Ishikawa (cell line): ENCODE measurements around the gene ZBED6.

ENCODE experiments used
- CEBPB ChIP-seq: IDR thresholded peaks from 2 replicates; pipeline ENCODE4 v1.6.1; 2012
- CREB1 ChIP-seq: IDR thresholded peaks from 2 replicates; pipeline ENCODE4 v1.6.1; 2012; ENCODE audit warnings: low read depth
- EGR1 ChIP-seq: IDR thresholded peaks from 2 replicates; pipeline ENCODE4 v1.6.1; 2012
- EP300 ChIP-seq: IDR thresholded peaks from 2 replicates; pipeline ENCODE4 v1.6.1; 2012; ENCODE audit warnings: borderline replicate concordance
- FOXM1 ChIP-seq: IDR thresholded peaks from 2 replicates; pipeline ENCODE4 v1.6.1; 2012; ENCODE audit warnings: low read depth, borderline replicate concordance
- NFIC ChIP-seq: IDR thresholded peaks from 2 replicates; pipeline ENCODE4 v1.6.1; 2012
- RAD21 ChIP-seq: IDR thresholded peaks from 2 replicates; pipeline ENCODE4 v1.6.1; 2012; ENCODE audit warnings: low read depth
- TAF1 ChIP-seq: IDR thresholded peaks from 2 replicates; pipeline ENCODE4 v1.6.1; 2012; ENCODE audit warnings: low read depth, mild to moderate bottlenecking
- TCF12 ChIP-seq: IDR thresholded peaks from 2 replicates; pipeline ENCODE4 v1.6.1; 2012; ENCODE audit warnings: low read depth
- TEAD4 ChIP-seq: IDR thresholded peaks from 2 replicates; pipeline ENCODE4 v1.6.1; 2012
- YY1 ChIP-seq: IDR thresholded peaks from 2 replicates; pipeline ENCODE4 v1.6.1; 2012; ENCODE audit warnings: low read depth
- ZBTB7A ChIP-seq: IDR thresholded peaks from 2 replicates; pipeline ENCODE4 v1.6.1; 2012; ENCODE audit warnings: low read depth
- TF ChIP-seq, protein P1 (sequence below): IDR thresholded peaks from 2 replicates; pipeline ENCODE4 v1.6.1; 2012
- TF ChIP-seq, protein P2 (sequence below): IDR thresholded peaks from 2 replicates; pipeline ENCODE4 v1.6.1; 2012
- TF ChIP-seq, protein P3 (sequence below): IDR thresholded peaks from 2 replicates; pipeline ENCODE4 v1.6.1; 2012; ENCODE audit warnings: low read depth, mild to moderate bottlenecking

The ZBED6 gene

DNA sequence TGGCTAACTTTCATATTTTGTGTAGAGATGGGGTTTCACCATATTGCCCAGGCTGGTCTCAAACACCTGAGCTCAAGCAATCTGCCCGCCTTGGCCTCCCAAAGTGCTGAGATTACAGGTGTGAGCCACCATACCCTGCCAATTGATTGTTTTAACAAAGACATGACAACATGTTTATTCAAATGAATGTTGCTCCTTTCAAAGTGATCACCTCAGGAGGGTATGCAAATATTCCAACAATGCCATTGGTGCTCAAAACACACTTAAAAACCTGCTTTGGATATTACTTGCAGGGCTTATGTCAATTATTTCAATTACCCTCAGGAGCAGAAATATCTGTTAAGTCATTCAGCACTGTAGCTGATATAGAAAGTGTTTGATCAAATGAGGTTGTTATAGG lies 22.6 kb upstream of the ZBED6 start:
- TF ChIP-seq, protein P1, sequence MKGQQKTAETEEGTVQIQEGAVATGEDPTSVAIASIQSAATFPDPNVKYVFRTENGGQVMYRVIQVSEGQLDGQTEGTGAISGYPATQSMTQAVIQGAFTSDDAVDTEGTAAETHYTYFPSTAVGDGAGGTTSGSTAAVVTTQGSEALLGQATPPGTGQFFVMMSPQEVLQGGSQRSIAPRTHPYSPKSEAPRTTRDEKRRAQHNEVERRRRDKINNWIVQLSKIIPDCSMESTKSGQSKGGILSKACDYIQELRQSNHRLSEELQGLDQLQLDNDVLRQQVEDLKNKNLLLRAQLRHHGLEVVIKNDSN = no peak
- TF ChIP-seq TCF12 (no peak), ZBTB7A (no peak), CREB1 (no peak), EGR1 (no peak), RAD21 (no peak), CEBPB (no peak), YY1 (no peak), FOXM1 (no peak), TEAD4 (no peak), TAF1 (no peak), EP300 (no peak), NFIC (no peak)
- TF ChIP-seq, protein P2, sequence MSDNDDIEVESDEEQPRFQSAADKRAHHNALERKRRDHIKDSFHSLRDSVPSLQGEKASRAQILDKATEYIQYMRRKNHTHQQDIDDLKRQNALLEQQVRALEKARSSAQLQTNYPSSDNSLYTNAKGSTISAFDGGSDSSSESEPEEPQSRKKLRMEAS = no peak

DNA sequence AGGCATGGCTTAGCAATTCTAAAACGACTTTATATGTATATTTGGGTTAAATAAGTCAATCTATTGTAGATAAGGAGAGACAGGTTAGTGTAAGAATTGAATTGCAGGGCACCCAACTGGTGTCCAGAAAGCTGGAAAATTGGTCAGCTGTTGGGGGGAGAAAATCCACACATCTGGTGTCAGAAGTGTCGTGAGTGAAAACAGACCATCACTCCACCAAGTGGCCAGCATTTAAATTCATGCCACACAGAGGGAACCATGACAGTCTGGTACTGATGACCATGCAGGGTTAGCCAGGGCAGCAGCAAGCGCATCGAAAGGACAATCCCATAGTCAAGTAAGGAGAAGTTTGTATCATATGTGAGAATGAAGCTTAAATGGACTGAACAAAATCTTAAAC lies 18.8 kb upstream of the ZBED6 start:
- TF ChIP-seq, protein P3, sequence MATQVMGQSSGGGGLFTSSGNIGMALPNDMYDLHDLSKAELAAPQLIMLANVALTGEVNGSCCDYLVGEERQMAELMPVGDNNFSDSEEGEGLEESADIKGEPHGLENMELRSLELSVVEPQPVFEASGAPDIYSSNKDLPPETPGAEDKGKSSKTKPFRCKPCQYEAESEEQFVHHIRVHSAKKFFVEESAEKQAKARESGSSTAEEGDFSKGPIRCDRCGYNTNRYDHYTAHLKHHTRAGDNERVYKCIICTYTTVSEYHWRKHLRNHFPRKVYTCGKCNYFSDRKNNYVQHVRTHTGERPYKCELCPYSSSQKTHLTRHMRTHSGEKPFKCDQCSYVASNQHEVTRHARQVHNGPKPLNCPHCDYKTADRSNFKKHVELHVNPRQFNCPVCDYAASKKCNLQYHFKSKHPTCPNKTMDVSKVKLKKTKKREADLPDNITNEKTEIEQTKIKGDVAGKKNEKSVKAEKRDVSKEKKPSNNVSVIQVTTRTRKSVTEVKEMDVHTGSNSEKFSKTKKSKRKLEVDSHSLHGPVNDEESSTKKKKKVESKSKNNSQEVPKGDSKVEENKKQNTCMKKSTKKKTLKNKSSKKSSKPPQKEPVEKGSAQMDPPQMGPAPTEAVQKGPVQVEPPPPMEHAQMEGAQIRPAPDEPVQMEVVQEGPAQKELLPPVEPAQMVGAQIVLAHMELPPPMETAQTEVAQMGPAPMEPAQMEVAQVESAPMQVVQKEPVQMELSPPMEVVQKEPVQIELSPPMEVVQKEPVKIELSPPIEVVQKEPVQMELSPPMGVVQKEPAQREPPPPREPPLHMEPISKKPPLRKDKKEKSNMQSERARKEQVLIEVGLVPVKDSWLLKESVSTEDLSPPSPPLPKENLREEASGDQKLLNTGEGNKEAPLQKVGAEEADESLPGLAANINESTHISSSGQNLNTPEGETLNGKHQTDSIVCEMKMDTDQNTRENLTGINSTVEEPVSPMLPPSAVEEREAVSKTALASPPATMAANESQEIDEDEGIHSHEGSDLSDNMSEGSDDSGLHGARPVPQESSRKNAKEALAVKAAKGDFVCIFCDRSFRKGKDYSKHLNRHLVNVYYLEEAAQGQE = no peak
- TF ChIP-seq, protein P2 = no peak
- no peak for TF ChIP-seq CEBPB
- peak; percentile 29; the same call in 1 of the 2 replicates for TF ChIP-seq RAD21
- TF ChIP-seq, protein P1 = no peak
- no peak for TF ChIP-seq YY1

DNA sequence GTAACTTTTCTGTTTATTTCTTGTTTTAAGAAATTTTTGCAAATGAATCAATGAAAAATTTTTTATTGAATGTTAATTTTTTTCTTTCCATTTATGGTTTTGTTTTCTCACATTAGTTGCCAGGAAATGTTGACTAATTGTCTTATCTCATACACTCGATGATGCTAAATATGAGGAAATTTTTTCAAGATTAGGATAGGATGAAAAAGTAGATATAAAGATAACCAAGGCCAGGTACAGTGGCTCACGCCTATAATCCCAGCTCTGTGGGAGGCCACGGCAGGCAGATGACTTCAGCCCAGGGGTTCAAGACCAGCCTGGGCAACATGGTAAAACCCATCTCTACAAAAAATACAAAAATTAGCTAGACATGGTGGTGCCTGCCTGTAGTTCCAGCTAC lies 17.8 kb upstream of the ZBED6 start:
- TF ChIP-seq TCF12 = no peak

DNA sequence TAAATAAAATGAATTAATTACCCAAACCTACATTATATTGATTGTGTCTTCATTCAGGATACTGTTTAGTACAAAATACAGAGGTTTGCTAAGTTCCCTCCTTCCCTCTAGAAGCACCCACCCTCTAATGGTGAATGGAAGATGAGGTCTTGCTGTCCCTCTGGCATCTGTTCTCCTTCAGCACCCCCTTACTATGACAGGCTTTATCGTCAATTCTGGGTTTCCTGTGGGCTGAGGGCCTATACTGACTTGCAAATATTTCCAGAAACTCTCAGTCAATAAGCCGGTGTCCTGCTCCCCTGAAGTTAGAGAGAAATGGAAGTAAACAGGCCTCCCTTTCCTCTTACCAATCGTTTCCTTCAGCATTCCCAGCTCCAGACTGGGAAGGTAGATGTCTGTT lies 17.3 kb upstream of the ZBED6 start:
- TF ChIP-seq, protein P3 = no peak
- TF ChIP-seq EGR1 = no peak
- no peak for TF ChIP-seq NFIC
- no peak for TF ChIP-seq TEAD4
- no peak for TF ChIP-seq RAD21
- no peak for TF ChIP-seq CREB1
- no peak for TF ChIP-seq TCF12
- TF ChIP-seq, protein P1 = no peak
- TF ChIP-seq CEBPB = no peak
- no peak for TF ChIP-seq YY1
- TF ChIP-seq TAF1 = no peak
- TF ChIP-seq EP300 = no peak
- TF ChIP-seq, protein P2 = no peak
- TF ChIP-seq ZBTB7A = no peak
- no peak for TF ChIP-seq FOXM1

DNA sequence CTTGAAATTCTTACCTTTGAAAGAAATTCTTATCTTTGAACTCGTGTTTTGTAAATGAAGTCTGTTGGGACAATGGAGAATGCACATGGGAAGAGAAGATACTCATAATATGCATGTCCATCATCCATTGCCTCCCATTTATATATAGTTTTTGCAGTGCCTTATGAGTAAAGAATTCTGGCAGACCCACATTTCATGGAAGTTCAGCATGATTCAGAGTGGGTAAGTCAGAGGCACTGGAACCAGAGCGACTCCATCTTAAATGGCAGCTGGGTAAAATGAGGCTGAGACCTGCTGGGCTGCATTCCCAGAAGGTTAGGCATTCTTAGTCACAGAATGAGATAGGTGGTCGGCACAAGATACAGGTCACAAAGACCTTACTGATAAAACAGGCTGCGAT lies 16.6 kb upstream of the ZBED6 start:
- no peak for TF ChIP-seq TAF1
- TF ChIP-seq, protein P3 = no peak
- TF ChIP-seq, protein P2 = no peak
- TF ChIP-seq CREB1 = no peak
- TF ChIP-seq YY1 = no peak
- TF ChIP-seq TCF12 = no peak
